HL-60 (cell line): ENCODE measurements around the gene SLC19A3.

Source experiments
- DNase-seq, 2 experiments: peaks; one replicate each; pipeline ENCODE4 v3.0.0-alpha.2; 2010 to 2020; ENCODE audit warnings: low read depth in 1 of 2, low spot score in 1 of 2
- H3K27ac ChIP-seq: fragments of 250-450 bp; sonication (Bioruptor Pico); replicated peaks from 2 replicates; pipeline ENCODE4 v1.5.1; 2020; ENCODE audit warnings: mild to moderate bottlenecking, moderate library complexity
- H3K27me3 ChIP-seq: fragments of 250-450 bp; sonication (Bioruptor Pico); 2 replicates; pipeline ENCODE4 v1.5.1; 2021; ENCODE audit warnings: mild to moderate bottlenecking, moderate library complexity; ENCODE audit not compliant: insufficient read depth, poor library complexity, severe bottlenecking
- H3K4me3 ChIP-seq: replicated peaks from 2 replicates; pipeline ENCODE4 v1.5.1; 2011; ENCODE audit warnings: mild to moderate bottlenecking, control low read depth, low read length; ENCODE audit not compliant: insufficient read depth
- GABPA ChIP-seq: IDR thresholded peaks from 2 replicates; pipeline ENCODE4 v1.6.1; 2012; ENCODE audit warnings: low read depth
- POLR2AphosphoS5 ChIP-seq: IDR thresholded peaks from 2 replicates; pipeline ENCODE4 v1.6.1; 2012; ENCODE audit warnings: low read depth
- SPI1 ChIP-seq: IDR thresholded peaks from 2 replicates; pipeline ENCODE4 v1.6.1; 2012; ENCODE audit warnings: low read depth, mild to moderate bottlenecking, borderline replicate concordance
- long read RNA-seq: library from polyadenylated mRNA; unstranded; transcript quantifications from one replicate; pipeline ENCODE4 v2.0.0, GENCODE V29; 2020
- TF ChIP-seq, protein P1 (sequence below): IDR thresholded peaks from one replicate; pipeline ENCODE4 v1.5.1; 2011; ENCODE audit warnings: low read length, control low read depth, inconsistent platforms; ENCODE audit not compliant: insufficient read depth
- TF ChIP-seq, protein P2 (sequence below): IDR thresholded peaks from 2 replicates; pipeline ENCODE4 v1.6.1; 2012; ENCODE audit warnings: low read depth; ENCODE audit not compliant: insufficient replicate concordance

SLC19A3 gene
- long read RNA-seq, result 0 reads

DNA sequence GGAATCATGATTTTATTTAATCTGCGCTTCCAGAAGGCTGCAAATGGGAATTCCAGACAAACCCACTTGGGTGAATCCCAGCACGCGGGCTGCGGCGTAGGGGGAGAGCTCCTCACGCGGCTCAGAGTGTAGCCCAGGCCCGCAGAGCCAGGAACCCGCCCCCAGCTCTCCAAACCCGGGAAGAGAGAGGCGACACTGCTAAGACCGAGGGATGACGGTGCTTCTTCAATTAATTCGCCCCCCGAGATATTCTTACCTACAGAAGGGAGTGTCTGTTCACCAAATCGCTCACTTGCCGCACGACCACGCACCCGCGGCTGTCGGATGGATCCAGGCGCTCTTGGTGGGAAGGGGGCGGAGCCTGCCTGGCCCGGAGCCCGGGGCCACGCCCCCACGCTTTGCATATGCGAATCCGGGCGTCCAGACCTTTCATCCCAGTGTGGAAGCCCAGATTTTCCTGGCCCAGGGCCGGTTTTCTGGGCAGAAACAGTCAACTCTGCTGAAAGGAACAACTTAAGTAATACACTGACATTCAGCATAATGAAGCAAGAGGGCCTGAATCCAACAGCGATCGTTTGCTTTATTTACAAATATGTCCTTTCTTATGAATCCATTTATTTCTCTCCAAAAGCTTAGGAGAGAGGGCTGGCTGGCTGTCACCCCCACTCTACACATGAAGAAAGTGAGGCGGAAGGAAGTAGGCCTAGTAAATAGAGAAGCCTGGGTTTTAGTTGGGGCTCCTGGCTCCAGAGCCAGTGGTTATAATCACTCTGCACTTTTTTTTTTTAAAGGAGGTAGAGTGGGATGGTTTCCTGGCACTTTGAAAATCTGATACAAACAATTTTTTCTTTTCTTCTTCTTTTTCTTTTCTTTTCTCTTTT is at the start of gene SLC19A3:
TSS of gene SLC19A3 (minus strand) at position 342 of the 881 bp plus-strand sequence. CDS start 15,710 bp downstream, outside the sequence.
- no peak for DNase-seq
- Histone ChIP-seq H3K27ac (no peak within 1 kb of the TSS), H3K4me3 (no peak within 1 kb of the TSS), H3K27me3 (no peaks in the 10 kb centered on the region)
- no peak for TF ChIP-seq POLR2AphosphoS5
- TF ChIP-seq, protein P1, sequence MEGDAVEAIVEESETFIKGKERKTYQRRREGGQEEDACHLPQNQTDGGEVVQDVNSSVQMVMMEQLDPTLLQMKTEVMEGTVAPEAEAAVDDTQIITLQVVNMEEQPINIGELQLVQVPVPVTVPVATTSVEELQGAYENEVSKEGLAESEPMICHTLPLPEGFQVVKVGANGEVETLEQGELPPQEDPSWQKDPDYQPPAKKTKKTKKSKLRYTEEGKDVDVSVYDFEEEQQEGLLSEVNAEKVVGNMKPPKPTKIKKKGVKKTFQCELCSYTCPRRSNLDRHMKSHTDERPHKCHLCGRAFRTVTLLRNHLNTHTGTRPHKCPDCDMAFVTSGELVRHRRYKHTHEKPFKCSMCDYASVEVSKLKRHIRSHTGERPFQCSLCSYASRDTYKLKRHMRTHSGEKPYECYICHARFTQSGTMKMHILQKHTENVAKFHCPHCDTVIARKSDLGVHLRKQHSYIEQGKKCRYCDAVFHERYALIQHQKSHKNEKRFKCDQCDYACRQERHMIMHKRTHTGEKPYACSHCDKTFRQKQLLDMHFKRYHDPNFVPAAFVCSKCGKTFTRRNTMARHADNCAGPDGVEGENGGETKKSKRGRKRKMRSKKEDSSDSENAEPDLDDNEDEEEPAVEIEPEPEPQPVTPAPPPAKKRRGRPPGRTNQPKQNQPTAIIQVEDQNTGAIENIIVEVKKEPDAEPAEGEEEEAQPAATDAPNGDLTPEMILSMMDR, result no peak
- no peak for TF ChIP-seq GABPA
- no peak for TF ChIP-seq SPI1
- TF ChIP-seq, protein P2, sequence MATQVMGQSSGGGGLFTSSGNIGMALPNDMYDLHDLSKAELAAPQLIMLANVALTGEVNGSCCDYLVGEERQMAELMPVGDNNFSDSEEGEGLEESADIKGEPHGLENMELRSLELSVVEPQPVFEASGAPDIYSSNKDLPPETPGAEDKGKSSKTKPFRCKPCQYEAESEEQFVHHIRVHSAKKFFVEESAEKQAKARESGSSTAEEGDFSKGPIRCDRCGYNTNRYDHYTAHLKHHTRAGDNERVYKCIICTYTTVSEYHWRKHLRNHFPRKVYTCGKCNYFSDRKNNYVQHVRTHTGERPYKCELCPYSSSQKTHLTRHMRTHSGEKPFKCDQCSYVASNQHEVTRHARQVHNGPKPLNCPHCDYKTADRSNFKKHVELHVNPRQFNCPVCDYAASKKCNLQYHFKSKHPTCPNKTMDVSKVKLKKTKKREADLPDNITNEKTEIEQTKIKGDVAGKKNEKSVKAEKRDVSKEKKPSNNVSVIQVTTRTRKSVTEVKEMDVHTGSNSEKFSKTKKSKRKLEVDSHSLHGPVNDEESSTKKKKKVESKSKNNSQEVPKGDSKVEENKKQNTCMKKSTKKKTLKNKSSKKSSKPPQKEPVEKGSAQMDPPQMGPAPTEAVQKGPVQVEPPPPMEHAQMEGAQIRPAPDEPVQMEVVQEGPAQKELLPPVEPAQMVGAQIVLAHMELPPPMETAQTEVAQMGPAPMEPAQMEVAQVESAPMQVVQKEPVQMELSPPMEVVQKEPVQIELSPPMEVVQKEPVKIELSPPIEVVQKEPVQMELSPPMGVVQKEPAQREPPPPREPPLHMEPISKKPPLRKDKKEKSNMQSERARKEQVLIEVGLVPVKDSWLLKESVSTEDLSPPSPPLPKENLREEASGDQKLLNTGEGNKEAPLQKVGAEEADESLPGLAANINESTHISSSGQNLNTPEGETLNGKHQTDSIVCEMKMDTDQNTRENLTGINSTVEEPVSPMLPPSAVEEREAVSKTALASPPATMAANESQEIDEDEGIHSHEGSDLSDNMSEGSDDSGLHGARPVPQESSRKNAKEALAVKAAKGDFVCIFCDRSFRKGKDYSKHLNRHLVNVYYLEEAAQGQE, result no peak

DNA sequence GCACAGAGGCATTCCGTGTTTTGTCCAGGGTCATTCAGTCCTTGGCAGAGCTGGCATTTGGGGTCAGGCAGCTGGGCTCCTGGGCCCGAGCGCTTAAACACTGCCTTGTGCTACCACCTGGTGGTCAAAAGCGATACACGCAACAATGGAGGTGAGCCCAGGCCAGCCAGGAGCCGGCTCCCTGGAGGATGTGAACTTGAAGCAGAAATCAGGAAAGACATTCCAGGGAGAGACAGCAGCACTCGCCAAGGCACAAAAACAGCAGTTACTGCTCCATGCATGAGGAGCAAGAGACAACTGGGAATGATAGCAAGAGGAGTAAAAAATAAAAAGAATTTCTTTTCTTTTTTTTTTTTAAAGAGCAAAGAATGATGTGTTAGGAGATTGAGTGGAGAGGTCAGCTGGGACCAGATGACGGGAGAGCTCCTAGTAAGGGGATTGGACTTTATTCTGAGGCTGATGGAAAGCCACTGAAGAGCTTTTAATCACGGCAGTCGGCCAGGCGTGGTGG is 48.6 kb upstream of the SLC19A3 start:
- no peak overlapping the region for H3K4me3 ChIP-seq
- H3K27me3 ChIP-seq, result no peaks in the 10 kb centered on the region
- no peak for TF ChIP-seq POLR2AphosphoS5
- TF ChIP-seq, protein P1, result peak; percentile 51
- no peak for TF ChIP-seq SPI1
- TF ChIP-seq, protein P2, result no peak
- no peak for TF ChIP-seq GABPA
- DNase-seq, result peak; percentile 15 to 64
- no peak overlapping the region for H3K27ac ChIP-seq

DNA sequence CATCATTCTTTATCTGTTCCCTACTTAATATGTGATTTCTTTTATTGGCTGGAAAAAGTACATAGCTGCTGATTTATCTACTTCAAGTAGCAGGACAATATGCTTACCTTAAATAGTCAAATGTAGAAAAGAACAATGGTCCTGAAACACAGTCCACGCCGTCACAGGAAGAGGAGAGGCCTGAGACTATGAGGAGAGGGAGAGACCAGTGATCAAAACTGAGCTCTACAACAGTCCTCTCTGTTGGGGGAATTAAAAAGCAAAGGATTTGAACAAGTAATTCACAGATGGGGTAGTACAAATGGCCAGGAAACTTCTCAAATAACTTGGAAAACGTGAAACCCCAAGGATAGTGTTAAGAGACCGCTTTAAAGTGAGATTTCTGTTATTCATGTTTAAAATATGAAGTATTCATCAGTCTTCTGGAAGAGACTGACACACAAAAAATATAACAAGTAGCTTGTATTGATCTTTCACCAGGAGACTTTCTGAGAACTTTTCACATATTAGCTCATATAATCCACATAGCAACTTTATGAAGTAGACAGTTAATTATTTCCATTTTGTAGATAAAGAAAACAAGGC is 48.1 kb upstream of the SLC19A3 start:
- DNase-seq, result no peak
- Histone ChIP-seq H3K27ac (no peak overlapping the region), H3K27me3 (no peaks in the 10 kb centered on the region), H3K4me3 (no peak overlapping the region)
- TF ChIP-seq POLR2AphosphoS5 (no peak), GABPA (no peak), SPI1 (no peak)
- TF ChIP-seq, protein P2, result no peak
- TF ChIP-seq, protein P1, result no peak
